HepG2 (cell line): ENCODE results near the gene MYADML2. TPM values are rescaled to one million over a fixed set of nuclear protein-coding genes. Genes with fewer than 3 reads are reported as not detected.
A peak's percentile ranks its signal among the peaks of the same experiment; 100 is the strongest.

ENCODE experiments used
- CBX2 ChIP-seq, 2 experiments: fragments of 200-600 bp in 1 of 2; sonication (generic); formaldehyde crosslinking in 1 of 2; IDR thresholded peaks; 2 replicates each; pipeline versions ENCODE4 v1.7.0 to v1.8.1; 2018 to 2022; ENCODE audit warnings: low read depth in 2 of 2, low read length in 1 of 2, mild to moderate bottlenecking in 1 of 2, missing genetic modification reagents in 1 of 2
- CEBPG ChIP-seq: IDR thresholded peaks from 2 replicates; pipeline ENCODE4 v1.6.1; 2016
- DNMT3B ChIP-seq: conservative IDR thresholded peaks from 2 replicates; pipeline ENCODE4 v1.6.1; 2016; ENCODE audit warnings: missing biosample characterization, control low read depth
- DPF2 ChIP-seq: sonication (generic); formaldehyde crosslinking; IDR thresholded peaks from 2 replicates; pipeline ENCODE4 v1.4.0; 2020; ENCODE audit warnings: mild to moderate bottlenecking, low read depth, missing genetic modification reagents, borderline replicate concordance
- FOXA3 ChIP-seq: IDR thresholded peaks from 2 replicates; pipeline ENCODE4 v1.6.1; 2016; ENCODE audit warnings: missing genetic modification reagents, missing compliant biosample characterization
- FOXJ3 ChIP-seq: sonication (generic); formaldehyde crosslinking; IDR thresholded peaks from 2 replicates; pipeline ENCODE4 v1.4.0; 2020; ENCODE audit warnings: missing genetic modification reagents, mild to moderate bottlenecking, borderline replicate concordance
- JARID2 ChIP-seq: sonication (generic); formaldehyde crosslinking; IDR thresholded peaks from 2 replicates; pipeline ENCODE4 v1.8.1; 2023; ENCODE audit warnings: missing genetic modification reagents, inconsistent platforms; ENCODE audit not compliant: insufficient replicate concordance
- PHF5A ChIP-seq: IDR thresholded peaks from one replicate; pipeline ENCODE4 v1.6.1; 2018; ENCODE audit warnings: low read depth, missing genetic modification reagents; ENCODE audit not compliant: unreplicated experiment
- SMYD3 ChIP-seq: sonication (generic); formaldehyde crosslinking; IDR thresholded peaks from 2 replicates; pipeline ENCODE4 v1.8.1; 2023; ENCODE audit warnings: mild to moderate bottlenecking, missing genetic modification reagents
- ZBTB3 ChIP-seq: sonication (generic); formaldehyde crosslinking; IDR thresholded peaks from 2 replicates; pipeline ENCODE4 v1.4.0; 2020; ENCODE audit warnings: low read depth, mild to moderate bottlenecking, moderate library complexity, missing genetic modification reagents, borderline replicate concordance
- ZNF12 ChIP-seq: sonication (generic); formaldehyde crosslinking; IDR thresholded peaks from 2 replicates; pipeline ENCODE4 v1.5.0; 2020; ENCODE audit warnings: missing genetic modification reagents
- ZNF230 ChIP-seq: sonication (generic); formaldehyde crosslinking; IDR thresholded peaks from 2 replicates; pipeline ENCODE4 v1.4.0; 2020; ENCODE audit warnings: mild to moderate bottlenecking, missing genetic modification reagents
- ZNF263 ChIP-seq: sonication (generic); formaldehyde crosslinking; IDR thresholded peaks from 2 replicates; pipeline ENCODE4 v1.4.0; 2020; ENCODE audit warnings: missing genetic modification reagents
- ZNF3 ChIP-seq: IDR thresholded peaks from 2 replicates; pipeline ENCODE4 v1.7.0; 2017; ENCODE audit warnings: inconsistent platforms
- ZNF331 ChIP-seq: sonication (generic); formaldehyde crosslinking; IDR thresholded peaks from 2 replicates; pipeline ENCODE4 v1.4.0; 2020; ENCODE audit warnings: missing genetic modification reagents
- ZNF383 ChIP-seq: sonication (generic); formaldehyde crosslinking; IDR thresholded peaks from 2 replicates; pipeline ENCODE4 v1.4.0; 2020; ENCODE audit warnings: missing genetic modification reagents, mild to moderate bottlenecking, borderline replicate concordance
- ZNF510 ChIP-seq: sonication (generic); formaldehyde crosslinking; IDR thresholded peaks from 2 replicates; pipeline ENCODE4 v1.4.0; 2020; ENCODE audit warnings: low read depth, mild to moderate bottlenecking, missing genetic modification reagents
- ZSCAN22 ChIP-seq: sonication (generic); formaldehyde crosslinking; IDR thresholded peaks from 2 replicates; pipeline ENCODE4 v1.4.0; 2020; ENCODE audit warnings: mild to moderate bottlenecking, missing genetic modification reagents
- polyA plus RNA-seq, 8 experiments: library from polyadenylated mRNA; depleted of rRNA in 3 of 8; stranded (reverse) in 7 of 8; unstranded in 1 of 8; fragments of >200 nt; fragmentation: Illumina TruSeq in 4 of 8; extraction: Trizol in 4 of 8; gene quantifications; 2 replicates each; pipeline versions ENCODE4 v1.2.1 to v1.2.3, GENCODE V29; 2011 to 2016; ENCODE audit warnings: low read depth in 4 of 8, missing spikeins in 1 of 8, mixed read lengths in 1 of 8; ENCODE audit not compliant: insufficient read depth in 1 of 8
- total RNA-seq, 5 experiments: library from RNA; depleted of rRNA; stranded (reverse); fragments of >200 nt; fragmentation: Illumina TruSeq; extraction: Trizol; gene quantifications; 2 replicates each; pipeline ENCODE4 v1.2.3, GENCODE V29; 2016; ENCODE audit warnings: low read depth in 1 of 5
- TF ChIP-seq, protein P1 (sequence below): sonication (generic); formaldehyde crosslinking; IDR thresholded peaks from 2 replicates; pipeline ENCODE4 v1.5.0; 2020; ENCODE audit warnings: mild to moderate bottlenecking, missing genetic modification reagents, borderline replicate concordance
- TF ChIP-seq, protein P2 (sequence below): sonication (generic); formaldehyde crosslinking; IDR thresholded peaks from 2 replicates; pipeline ENCODE4 v1.8.0; 2022; ENCODE audit warnings: missing genetic modification reagents, mild to moderate bottlenecking, borderline replicate concordance
- TF ChIP-seq, protein P3 (sequence below): sonication (generic); formaldehyde crosslinking; conservative IDR thresholded peaks from 2 replicates; pipeline ENCODE4 v1.8.1; 2023; ENCODE audit warnings: missing genetic modification reagents

MYADML2 gene
- total and polyA plus RNA-seq, 2 of the 13 experiments (the other 11 are each of a cell fraction or from before 2014, with no cell fraction given): not detected

DNA sequence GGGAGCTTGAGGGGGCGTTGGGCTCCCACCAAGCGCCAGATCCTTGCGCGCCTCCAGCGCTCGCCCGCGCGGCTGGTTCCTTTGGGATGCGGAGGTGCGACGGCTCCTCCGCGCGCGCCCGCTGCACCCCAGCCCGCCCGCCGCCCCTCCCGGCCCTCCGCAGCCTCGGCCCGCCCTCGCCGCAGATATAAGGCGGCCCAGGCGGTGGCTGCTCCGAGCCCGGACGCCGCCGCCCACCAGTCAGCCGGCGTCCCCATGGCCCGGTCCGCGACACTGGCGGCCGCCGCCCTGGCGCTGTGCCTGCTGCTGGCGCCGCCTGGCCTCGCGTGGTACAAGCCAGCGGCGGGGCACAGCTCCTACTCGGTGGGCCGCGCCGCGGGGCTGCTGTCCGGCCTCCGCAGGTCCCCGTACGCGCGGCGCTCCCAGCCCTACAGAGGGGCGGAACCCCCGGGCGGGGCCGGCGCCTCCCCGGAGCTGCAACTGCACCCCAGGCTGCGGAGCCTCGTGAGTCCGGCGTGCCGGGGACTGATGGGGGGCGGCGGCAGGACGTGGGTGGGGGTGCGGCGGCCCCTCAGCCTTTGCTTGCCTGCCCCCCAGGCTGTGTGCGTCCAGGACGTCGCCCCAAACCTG lies 44.9 kb downstream of the MYADML2 start, which contains the start of gene NPB (continued):
- TF ChIP-seq SMYD3: no peak
- TF ChIP-seq ZNF3 (CRISPR knock-in tag): no peak
- TF ChIP-seq ZNF263 (CRISPR knock-in tag): no peak; the same call in 1 of the 2 replicates
- TF ChIP-seq FOXJ3 (CRISPR knock-in tag): no peak
- no peak for TF ChIP-seq DPF2 (CRISPR knock-in tag)
- peak; percentile 31; the same call in 1 of the 2 replicates for TF ChIP-seq ZNF383 (CRISPR knock-in tag)
- TF ChIP-seq ZNF230: no peak
- TF ChIP-seq FOXA3 (CRISPR knock-in tag): no peak; the same call in 1 of the 2 replicates
- TF ChIP-seq ZNF510 (CRISPR knock-in tag): no peak
- TF ChIP-seq ZSCAN22 (CRISPR knock-in tag): no peak
- no peak for TF ChIP-seq ZNF12 (CRISPR knock-in tag)
- no peak for TF ChIP-seq ZNF331 (CRISPR knock-in tag)
- TF ChIP-seq, protein P1, sequence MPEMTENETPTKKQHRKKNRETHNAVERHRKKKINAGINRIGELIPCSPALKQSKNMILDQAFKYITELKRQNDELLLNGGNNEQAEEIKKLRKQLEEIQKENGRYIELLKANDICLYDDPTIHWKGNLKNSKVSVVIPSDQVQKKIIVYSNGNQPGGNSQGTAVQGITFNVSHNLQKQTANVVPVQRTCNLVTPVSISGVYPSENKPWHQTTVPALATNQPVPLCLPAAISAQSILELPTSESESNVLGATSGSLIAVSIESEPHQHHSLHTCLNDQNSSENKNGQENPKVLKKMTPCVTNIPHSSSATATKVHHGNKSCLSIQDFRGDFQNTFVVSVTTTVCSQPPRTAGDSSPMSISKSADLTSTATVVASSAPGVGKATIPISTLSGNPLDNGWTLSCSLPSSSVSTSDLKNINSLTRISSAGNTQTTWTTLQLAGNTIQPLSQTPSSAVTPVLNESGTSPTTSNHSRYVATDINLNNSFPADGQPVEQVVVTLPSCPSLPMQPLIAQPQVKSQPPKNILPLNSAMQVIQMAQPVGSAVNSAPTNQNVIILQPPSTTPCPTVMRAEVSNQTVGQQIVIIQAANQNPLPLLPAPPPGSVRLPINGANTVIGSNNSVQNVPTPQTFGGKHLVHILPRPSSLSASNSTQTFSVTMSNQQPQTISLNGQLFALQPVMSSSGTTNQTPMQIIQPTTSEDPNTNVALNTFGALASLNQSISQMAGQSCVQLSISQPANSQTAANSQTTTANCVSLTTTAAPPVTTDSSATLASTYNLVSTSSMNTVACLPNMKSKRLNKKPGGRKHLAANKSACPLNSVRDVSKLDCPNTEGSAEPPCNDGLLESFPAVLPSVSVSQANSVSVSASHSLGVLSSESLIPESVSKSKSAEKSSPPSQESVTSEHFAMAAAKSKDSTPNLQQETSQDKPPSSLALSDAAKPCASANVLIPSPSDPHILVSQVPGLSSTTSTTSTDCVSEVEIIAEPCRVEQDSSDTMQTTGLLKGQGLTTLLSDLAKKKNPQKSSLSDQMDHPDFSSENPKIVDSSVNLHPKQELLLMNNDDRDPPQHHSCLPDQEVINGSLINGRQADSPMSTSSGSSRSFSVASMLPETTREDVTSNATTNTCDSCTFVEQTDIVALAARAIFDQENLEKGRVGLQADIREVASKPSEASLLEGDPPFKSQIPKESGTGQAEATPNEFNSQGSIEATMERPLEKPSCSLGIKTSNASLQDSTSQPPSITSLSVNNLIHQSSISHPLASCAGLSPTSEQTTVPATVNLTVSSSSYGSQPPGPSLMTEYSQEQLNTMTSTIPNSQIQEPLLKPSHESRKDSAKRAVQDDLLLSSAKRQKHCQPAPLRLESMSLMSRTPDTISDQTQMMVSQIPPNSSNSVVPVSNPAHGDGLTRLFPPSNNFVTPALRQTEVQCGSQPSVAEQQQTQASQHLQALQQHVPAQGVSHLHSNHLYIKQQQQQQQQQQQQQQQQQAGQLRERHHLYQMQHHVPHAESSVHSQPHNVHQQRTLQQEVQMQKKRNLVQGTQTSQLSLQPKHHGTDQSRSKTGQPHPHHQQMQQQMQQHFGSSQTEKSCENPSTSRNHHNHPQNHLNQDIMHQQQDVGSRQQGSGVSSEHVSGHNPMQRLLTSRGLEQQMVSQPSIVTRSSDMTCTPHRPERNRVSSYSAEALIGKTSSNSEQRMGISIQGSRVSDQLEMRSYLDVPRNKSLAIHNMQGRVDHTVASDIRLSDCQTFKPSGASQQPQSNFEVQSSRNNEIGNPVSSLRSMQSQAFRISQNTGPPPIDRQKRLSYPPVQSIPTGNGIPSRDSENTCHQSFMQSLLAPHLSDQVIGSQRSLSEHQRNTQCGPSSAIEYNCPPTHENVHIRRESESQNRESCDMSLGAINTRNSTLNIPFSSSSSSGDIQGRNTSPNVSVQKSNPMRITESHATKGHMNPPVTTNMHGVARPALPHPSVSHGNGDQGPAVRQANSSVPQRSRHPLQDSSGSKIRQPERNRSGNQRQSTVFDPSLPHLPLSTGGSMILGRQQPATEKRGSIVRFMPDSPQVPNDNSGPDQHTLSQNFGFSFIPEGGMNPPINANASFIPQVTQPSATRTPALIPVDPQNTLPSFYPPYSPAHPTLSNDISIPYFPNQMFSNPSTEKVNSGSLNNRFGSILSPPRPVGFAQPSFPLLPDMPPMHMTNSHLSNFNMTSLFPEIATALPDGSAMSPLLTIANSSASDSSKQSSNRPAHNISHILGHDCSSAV (CRISPR knock-in tag): no peak
- no peak for TF ChIP-seq CBX2 (IDR thresholded peaks at IDR 0.05; ENCODE audit: low read depth, low read length)
- no peak for TF ChIP-seq CBX2 (CRISPR knock-in tag; IDR thresholded peaks at IDR 0.05; ENCODE audit: low read depth)
- no peak for TF ChIP-seq ZBTB3 (CRISPR knock-in tag)
- TF ChIP-seq, protein P2, sequence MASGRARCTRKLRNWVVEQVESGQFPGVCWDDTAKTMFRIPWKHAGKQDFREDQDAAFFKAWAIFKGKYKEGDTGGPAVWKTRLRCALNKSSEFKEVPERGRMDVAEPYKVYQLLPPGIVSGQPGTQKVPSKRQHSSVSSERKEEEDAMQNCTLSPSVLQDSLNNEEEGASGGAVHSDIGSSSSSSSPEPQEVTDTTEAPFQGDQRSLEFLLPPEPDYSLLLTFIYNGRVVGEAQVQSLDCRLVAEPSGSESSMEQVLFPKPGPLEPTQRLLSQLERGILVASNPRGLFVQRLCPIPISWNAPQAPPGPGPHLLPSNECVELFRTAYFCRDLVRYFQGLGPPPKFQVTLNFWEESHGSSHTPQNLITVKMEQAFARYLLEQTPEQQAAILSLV: no peak
- no peak for TF ChIP-seq CEBPG
- no peak for TF ChIP-seq DNMT3B (CRISPR knock-in tag)
- TF ChIP-seq JARID2 (CRISPR knock-in tag): no peak
- no peak for TF ChIP-seq PHF5A (CRISPR knock-in tag)
- TF ChIP-seq, protein P3, sequence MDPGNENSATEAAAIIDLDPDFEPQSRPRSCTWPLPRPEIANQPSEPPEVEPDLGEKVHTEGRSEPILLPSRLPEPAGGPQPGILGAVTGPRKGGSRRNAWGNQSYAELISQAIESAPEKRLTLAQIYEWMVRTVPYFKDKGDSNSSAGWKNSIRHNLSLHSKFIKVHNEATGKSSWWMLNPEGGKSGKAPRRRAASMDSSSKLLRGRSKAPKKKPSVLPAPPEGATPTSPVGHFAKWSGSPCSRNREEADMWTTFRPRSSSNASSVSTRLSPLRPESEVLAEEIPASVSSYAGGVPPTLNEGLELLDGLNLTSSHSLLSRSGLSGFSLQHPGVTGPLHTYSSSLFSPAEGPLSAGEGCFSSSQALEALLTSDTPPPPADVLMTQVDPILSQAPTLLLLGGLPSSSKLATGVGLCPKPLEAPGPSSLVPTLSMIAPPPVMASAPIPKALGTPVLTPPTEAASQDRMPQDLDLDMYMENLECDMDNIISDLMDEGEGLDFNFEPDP (CRISPR knock-in tag): no peak
